Type B pancreatic cell (in vitro differentiated cells): ENCODE data around the gene BCAT1. TPM values are rescaled to one million over a fixed set of nuclear protein-coding genes. Genes with fewer than 3 reads are reported as not detected.
"Not testable (repeated sequence)": the region's sequence is repeated elsewhere in the genome, so short reads cannot be mapped to it uniquely, and the experiment has no call there.

Experiments used
- DNase-seq: peaks from one replicate; pipeline ENCODE4 v3.0.0; 2021; ENCODE audit warnings: mixed read lengths; ENCODE audit not compliant: unreplicated experiment; ENCODE audit errors: extremely low spot score
- H3K27ac Mint-ChIP-seq: 2 replicates; pipeline ENCODE4 v1.8.0; 2021; ENCODE audit warnings: mild to moderate bottlenecking, mixed read lengths
- H3K27me3 Mint-ChIP-seq: 2 replicates; pipeline ENCODE4 v1.8.0; 2021; ENCODE audit warnings: mixed read lengths
- H3K36me3 Mint-ChIP-seq: 2 replicates; pipeline ENCODE4 v1.8.0; 2021; ENCODE audit warnings: mixed read lengths
- H3K4me1 Mint-ChIP-seq: one replicate; pipeline ENCODE4 v1.8.0; 2021; ENCODE audit warnings: mixed read lengths; ENCODE audit not compliant: unreplicated experiment
- H3K4me3 Mint-ChIP-seq: 2 replicates; pipeline ENCODE4 v1.8.0; 2021; ENCODE audit warnings: mild to moderate bottlenecking, mixed read lengths
- H3K9me3 Mint-ChIP-seq: 2 replicates; pipeline ENCODE4 v1.8.0; 2021; ENCODE audit warnings: mixed read lengths
- total RNA-seq: library from RNA; stranded (reverse); gene quantifications from 2 replicates; pipeline ENCODE4 v1.2.1, GENCODE V29; 2021; ENCODE audit warnings: low replicate concordance
- TF ChIP-seq, protein P1 (sequence below): fragments of 200-600 bp; sonication (generic); conservative IDR thresholded peaks from 2 replicates; pipeline ENCODE4 v1.5.0; 2021; ENCODE audit warnings: antibody characterized with exemption, mild to moderate bottlenecking

Gene BCAT1
- total RNA-seq, 1 donor from 2014 or later: 153 TPM

DNA sequence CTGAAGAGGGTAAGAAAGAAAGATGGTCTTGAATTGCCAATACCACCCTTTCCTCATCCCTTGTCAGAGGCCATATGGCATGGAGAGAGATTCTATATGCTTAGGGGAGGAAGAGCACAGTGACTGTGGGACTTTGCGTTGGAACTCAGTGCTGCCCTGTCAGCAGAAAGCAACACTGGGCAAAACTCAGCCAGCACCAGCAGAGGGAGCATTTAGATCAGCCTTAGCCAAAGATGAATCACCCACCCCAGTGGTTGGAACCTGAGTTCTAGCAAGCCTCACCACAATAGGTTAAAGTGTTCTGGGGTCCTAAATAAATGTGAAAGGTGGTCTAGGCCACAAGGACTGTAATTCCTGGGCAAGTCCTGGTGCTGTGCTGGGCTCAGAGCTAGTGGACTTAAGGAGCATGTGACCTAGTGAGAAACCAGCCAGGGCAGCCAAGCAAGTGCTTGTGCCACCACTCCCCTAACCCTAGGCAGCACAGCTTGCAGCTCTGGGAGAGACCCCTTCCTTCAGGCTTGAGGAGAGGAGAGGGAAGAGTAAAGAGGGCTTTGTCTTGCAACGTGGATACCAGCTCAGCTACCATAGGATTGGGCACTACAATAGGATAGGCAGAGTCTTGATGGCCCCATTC, 11.4 kb upstream of the BCAT1 start:
- TF ChIP-seq, protein P1, sequence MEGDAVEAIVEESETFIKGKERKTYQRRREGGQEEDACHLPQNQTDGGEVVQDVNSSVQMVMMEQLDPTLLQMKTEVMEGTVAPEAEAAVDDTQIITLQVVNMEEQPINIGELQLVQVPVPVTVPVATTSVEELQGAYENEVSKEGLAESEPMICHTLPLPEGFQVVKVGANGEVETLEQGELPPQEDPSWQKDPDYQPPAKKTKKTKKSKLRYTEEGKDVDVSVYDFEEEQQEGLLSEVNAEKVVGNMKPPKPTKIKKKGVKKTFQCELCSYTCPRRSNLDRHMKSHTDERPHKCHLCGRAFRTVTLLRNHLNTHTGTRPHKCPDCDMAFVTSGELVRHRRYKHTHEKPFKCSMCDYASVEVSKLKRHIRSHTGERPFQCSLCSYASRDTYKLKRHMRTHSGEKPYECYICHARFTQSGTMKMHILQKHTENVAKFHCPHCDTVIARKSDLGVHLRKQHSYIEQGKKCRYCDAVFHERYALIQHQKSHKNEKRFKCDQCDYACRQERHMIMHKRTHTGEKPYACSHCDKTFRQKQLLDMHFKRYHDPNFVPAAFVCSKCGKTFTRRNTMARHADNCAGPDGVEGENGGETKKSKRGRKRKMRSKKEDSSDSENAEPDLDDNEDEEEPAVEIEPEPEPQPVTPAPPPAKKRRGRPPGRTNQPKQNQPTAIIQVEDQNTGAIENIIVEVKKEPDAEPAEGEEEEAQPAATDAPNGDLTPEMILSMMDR: peak; percentile 73
- Mint-ChIP-seq H3K36me3 (peaks cover 5% of the 10 kb centered on the region), H3K27me3 (no peaks in the 10 kb centered on the region), H3K4me1 (no peaks in the 10 kb centered on the region), H3K9me3 (peaks cover 7% of the 10 kb centered on the region), H3K4me3 (no peak overlapping the region), H3K27ac (no peak overlapping the region)
- no peak for DNase-seq

DNA sequence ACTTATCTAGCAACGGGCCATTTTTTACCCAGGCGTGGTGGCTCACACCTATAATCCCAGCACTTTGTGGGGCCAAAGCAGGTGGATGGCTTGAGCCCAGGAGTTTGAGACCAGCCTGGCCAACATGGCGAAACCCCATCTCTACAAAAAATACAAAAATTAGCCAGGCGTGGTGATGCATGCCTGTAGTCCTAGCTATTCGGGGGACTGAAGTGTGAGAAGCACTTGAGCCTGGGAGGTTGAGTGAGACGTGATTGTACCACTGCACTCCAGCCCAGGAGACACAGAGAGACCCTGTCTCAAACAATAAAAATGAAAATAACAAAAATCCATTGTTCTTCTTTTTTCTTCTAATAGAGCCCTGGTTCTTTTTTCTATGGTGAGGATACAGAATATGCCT, 7.5 kb upstream of the BCAT1 start:
- H3K4me3 Mint-ChIP-seq, H3K27ac Mint-ChIP-seq, H3K4me1 Mint-ChIP-seq, DNase-seq, H3K36me3 Mint-ChIP-seq, H3K27me3 Mint-ChIP-seq, H3K9me3 Mint-ChIP-seq: not testable (repeated sequence)

DNA sequence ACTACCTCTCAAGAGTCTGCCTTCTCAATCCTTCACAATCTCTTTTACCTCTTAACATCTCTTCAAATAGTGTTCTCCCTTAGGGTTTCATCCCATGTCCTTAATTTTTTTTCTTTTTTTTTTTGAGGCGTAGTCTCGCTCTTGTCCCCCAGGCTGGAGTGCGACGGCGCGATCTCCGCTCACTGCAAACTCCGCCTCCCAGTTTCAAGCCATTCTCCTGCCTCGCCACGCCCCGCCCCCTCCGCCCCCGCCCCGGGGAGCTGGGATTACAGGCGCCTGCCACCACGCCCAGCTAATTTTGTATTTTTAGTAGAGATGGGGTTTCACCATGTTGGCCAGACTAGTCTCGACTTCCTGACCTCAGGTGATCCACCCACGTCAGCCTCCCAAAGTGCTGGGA, 7.0 kb upstream of the BCAT1 start:
- Mint-ChIP-seq H3K36me3 (peaks cover 5% of the 10 kb centered on the region), H3K4me3 (no peak overlapping the region), H3K27me3 (peaks cover 5% of the 10 kb centered on the region), H3K9me3 (peaks cover 5% of the 10 kb centered on the region), H3K4me1 (no peaks in the 10 kb centered on the region), H3K27ac (no peak overlapping the region)
- no peak for DNase-seq
- TF ChIP-seq, protein P1: no peak

DNA sequence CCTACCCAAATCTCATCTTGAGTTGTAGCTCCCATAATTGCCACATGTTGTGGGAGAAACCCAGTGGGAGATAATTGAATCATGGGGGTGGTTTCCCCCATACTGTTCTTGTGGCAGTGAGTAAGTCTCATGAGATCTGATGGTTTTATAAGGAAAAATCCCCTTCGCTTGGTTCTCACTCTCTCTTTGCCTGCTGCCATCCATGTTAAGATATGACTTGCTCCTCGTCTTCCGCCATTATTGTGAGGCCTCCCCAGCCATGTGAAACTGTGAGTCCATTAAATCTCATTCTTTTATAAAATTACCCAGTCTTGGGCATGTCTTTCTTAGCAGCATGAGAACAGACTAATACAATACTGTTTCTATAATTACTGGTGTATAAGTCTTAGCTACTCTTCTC, 6.5 kb upstream of the BCAT1 start:
- TF ChIP-seq, protein P1: no peak
- no peak for DNase-seq
- no peak overlapping the region for H3K27ac Mint-ChIP-seq
- H3K36me3 Mint-ChIP-seq: peaks cover 5% of the 10 kb centered on the region
- peaks cover 3% of the 10 kb centered on the region for H3K4me1 Mint-ChIP-seq
- H3K9me3 Mint-ChIP-seq: peaks cover 5% of the 10 kb centered on the region
- H3K4me3 Mint-ChIP-seq: no peak overlapping the region
- H3K27me3 Mint-ChIP-seq: peaks cover 5% of the 10 kb centered on the region

DNA sequence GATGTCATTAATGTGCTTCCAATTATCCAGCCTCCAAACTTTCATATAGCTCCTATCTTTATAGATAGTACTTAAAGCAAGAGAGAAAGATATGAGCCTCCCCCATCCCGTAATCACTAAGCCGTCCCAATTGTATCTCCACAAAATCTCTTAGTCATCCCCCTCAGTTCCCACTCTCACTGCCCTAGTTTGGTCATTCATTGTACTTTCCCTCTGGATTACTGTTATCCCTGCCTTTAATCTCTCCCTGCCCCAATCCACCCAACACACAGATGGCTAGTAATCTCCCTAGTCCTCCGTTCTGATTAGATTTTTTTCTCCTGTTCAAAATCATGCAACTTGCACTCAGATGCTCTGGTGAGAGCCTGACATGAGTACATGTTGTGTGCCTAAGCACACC, 5.4 kb upstream of the BCAT1 start:
- peaks cover 5% of the 10 kb centered on the region for H3K36me3 Mint-ChIP-seq
- no peak overlapping the region for H3K4me3 Mint-ChIP-seq
- H3K9me3 Mint-ChIP-seq: peaks cover 5% of the 10 kb centered on the region
- no peak for DNase-seq
- TF ChIP-seq, protein P1: no peak
- H3K27me3 Mint-ChIP-seq: peaks cover 5% of the 10 kb centered on the region
- H3K27ac Mint-ChIP-seq: no peak overlapping the region
- peaks cover 10% of the 10 kb centered on the region for H3K4me1 Mint-ChIP-seq

DNA sequence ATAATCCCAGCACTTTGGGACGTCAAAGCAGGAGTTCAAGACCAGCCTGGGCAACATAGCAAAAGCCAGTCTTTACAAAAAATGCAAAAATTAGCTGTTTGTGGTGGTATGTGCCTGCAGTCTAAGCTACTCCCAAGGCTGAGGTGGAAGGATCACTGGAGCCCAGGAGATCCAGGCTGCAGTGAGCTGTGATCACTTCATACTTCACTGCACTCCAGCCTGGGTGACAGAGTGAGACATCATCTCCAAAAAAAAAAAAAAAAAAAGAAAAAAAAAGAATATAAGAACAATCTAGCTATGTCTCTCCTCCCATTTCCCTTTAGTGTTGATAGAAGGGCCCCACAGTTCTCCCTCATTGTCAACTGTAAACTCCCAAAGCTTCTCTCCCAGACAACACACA, 3.5 kb upstream of the BCAT1 start:
- H3K4me3 Mint-ChIP-seq: peak overlapping the region; percentile 8
- no peak overlapping the region for H3K27ac Mint-ChIP-seq
- TF ChIP-seq, protein P1: no peak
- H3K36me3 Mint-ChIP-seq: peaks cover 7% of the 10 kb centered on the region
- DNase-seq: no peak
- peaks cover 12% of the 10 kb centered on the region for H3K27me3 Mint-ChIP-seq
- H3K9me3 Mint-ChIP-seq: peaks cover 5% of the 10 kb centered on the region
- peaks cover 11% of the 10 kb centered on the region for H3K4me1 Mint-ChIP-seq
